ENCODE data around the gene CXCL5.
"Not testable (repeated sequence)": the region's sequence is repeated elsewhere in the genome, so short reads cannot be mapped to it uniquely, and the experiment has no call there.

Gene CXCL5

DNA sequence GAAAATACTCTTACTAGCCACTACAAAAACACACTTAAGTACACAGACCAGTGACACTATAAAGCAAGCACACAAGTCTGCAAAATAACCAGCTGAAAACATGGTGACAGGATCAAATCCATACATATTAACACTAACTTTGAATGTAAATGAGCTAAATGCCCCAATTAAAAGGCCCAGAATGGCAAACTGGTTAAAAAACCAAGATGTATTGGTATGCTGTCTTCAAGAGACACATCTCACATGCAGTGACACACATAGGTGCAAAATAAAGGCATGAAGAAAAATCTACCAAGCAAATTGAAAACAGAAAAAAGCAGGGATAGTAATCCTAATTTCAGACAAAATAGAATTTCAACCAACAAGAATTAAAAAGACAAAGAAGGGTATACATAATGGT, 27.5 kb downstream of the CXCL5 start:
- DNase-seq (ENCODE audit: low spot score) = no peak

DNA sequence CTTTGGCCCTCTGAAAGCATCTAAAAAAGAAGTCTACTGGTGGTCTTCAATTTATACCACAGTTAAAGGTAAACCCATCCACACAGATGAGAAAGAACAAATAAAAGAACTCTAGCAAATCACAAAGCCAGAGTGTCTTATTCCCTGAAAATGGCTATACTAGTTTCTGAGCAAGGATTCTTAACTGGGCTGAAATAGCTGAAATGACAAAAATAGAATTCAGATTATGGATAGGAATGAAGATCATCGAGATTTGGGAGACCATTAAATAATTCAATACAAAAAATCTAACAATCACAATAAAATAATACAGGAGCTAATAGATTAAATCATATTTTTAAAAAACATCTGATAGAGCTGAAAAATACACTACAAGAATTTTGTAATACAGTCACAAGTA, 28.5 kb downstream of the CXCL5 start:
- no peak for DNase-seq (ENCODE audit: low spot score)

DNA sequence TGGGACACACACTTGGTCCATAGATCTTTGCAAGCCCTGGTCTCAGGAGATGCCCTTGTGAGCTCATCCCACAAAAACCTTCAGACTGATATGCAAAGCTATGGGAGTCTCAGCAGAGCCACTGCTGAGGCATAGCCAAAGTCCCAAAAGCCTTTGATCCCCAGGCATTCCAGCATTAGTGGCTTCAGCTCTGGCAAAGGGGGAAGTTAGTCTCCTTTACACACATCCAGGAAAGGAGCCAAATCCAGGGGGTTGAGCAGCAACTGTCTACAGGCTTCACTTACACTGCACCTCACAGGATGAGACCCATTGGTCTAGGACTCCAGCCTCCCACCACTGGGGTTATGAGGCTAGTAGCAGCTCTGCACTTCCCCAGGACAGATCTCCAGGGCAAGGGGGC, 30.6 kb downstream of the CXCL5 start:
- DNase-seq (ENCODE audit: low spot score) = no peak

DNA sequence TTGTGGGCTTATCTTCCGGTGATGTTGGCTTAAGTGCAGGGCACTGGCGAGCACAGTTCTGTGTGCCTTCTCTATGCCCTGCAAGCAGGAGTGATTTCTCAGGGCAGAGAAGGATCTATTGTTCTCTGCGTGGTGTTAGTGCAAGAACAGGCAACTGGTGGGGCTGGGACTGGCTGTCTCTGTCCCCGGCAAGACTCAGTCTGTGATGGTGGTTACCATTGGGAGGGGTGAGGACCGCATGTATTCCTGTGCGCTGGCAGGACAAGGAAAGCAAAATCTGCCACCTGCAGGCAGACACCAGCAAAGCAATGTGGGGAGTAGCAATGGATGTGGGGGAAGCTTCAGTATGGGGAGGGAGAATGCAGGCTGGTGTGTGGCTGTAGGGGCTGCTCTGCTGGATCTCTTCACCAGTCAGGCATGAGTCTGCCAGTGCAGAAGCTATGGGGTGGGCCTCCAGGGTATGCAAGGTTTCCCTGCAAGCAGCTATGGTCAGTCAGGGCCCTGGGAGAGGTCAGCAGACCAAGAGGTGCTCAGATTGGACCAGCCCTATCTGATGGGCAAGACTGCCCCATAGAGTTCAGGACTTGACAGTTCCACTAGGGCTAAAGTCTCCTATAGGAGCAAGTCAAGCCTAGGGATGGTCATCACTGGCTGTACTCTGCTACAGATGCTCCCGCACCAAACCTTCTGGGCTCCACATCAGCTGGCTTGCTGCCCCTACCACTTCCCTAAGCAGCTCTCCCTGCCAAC, 33.4 kb downstream of the CXCL5 start:
- no peak for DNase-seq (ENCODE audit: low spot score)

DNA sequence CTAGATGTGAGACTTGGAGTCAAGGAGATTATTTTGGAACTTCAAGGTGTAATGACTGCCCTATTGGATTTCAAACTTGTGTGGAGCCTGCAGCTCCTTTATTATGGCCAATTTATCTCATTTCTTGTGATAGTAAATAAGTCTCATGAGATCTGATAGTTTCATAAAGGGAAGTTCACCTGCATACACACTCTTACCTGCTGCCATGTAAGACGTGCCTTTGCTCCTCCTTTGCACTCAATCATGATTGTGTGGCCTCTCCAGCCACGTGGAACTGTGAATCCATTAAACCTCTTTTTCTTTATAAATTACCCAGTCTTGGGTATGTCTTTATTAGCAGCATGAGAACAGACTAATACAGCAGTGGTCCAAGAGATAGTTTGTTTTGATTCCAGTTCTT, 35.8 kb downstream of the CXCL5 start:
- no peak for DNase-seq (ENCODE audit: low spot score)

DNA sequence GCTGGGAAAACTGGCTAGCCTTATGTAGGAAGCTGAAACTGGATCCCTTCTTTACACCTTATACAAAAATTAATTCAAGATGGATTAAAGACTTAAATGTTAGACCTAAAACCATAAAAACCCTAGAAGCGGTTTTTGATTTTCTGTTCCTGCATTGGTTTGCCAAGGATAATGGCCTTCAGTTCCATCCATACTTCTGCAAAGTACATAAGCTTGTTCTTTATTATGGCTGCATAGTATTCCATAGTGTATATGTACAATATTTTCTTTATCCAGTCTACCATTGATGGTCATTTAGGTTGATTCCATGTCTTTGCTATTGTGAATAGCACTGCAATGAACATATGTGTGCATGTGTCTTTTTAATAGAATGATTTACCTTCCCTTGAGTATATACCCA, 39.4 kb downstream of the CXCL5 start:
- DNase-seq (ENCODE audit: low spot score) = not testable (repeated sequence)

DNA sequence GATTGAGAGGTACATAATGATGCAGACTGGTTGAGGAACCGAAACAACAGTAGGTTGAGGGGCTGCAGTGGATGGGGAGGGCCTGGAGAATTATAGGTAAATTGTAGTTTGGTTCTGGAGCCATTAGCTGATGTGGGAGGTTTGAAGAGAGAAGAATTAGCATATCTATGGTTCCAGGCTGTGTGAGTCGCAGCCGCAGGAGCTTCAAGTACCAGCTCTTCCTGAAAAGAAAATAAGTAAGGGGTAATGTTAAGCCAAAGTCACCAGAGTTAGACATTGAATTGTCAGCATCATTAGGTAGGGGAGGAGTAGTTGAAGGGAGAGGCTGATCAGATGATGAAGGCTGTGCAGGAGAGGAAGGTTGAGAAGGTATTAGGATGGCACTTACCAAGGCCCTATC, 46.1 kb downstream of the CXCL5 start:
- no peak for DNase-seq (ENCODE audit: low spot score)

DNA sequence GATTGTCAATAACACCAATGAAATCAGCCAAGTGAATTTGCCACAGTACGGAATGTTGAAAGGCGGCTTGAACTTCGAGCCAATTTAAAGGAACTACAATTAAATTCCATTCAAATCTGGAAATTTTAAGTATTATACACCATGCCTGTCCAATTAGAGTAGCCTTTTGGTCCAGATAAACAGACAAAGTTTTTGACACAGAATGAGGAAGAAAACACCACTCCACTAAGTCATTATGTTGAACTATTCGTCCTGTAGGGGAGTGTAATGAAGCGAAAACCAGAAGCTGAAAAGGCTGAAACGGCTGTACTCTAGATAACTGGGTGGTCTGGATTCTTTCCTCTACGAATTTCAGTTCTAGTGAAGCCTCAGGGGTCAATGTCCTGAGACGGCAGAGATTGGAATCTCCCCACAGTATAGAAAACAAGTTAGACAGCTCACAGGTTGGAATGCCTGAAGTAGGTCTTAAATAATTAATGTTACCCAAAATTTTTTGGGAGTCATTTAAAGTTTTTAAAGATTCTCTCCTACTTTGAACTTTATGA, 48.0 kb downstream of the CXCL5 start:
- not testable (repeated sequence) for DNase-seq (ENCODE audit: low spot score)

DNA sequence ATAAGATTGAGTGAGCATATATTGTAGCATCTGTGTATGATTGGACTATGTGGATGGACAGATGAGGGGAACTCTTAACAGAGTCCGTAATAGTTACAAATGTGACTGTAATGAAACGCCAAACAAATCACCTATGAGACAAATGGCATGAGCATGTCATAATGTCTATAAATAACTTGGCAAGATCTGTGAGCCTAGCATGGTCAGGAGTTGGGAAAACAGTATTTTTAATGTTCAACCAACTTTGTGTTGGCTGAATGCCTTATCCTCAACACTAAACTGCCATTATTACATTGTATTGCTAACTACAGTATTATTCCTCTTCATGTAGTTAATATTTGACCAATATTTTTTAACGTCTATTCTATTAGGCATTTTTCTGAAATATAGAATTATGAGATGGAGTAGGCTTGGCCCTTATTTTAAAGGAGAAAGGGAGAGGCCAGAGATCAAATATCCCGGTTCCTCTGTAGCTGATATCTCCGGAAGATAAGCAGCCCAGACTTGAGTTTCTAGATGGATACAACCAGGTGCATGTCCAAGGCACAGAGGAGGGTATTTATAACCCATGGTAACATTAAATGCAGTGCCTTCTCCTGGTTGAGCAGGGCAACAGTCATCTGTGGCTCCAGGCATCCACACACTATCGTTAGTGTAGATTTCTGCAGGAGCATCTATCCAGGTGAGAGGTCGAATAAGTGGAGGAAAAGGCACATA, 49.3 kb downstream of the CXCL5 start:
- no peak for DNase-seq (ENCODE audit: low spot score)

DNA sequence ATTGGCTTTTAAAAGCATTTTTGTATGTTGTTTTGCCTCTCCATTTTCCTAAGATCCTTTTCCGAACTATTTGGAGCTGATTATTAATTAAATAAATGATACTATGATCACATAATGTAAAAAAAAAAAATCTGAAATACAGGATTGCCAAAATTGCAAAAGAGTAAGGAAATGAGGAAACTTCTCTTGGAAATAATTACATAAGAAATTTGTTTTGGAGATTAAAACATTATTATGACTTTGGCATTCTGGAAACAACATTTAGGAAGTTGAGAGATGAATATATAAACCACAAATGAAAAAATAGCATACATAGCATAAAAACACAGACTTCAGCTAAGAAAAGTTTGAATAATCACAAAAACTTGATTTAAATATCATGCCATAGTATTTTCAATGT, 50.2 kb downstream of the CXCL5 start:
- DNase-seq (ENCODE audit: low spot score) = no peak

DNA sequence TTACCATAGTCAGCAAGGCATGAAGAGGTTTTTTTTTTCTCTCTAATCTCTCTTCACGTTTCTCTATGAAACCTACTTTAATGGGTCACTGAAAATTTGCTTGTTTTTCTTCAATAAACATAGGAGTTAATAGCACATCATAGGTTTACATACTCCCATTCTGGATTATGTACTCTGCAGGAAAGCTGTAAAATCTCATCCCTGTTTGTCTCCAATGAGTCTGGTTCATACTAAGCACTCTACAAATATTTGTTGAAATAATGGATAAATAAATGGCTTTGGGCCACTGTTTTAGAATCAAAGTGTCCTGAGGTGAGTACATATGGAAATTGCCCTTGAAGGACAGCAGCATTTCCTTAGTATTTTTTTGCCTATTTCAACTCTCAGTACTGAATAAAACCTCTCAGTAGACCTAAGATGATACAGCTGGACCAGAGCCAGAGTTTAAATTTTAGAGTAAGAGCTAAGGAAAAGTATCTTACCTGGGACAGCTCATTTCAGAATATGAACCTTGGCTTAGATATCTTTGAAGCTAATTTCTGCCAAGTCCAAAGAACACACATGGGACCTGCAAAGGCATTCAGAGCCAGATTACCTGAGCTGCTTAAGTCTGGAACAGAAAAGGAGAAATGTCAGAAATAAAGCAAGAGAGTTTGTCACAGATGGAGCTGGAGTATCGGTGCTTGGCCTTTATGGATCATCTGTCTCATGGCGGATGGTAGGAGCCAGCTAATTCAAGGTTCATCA, 51.1 kb downstream of the CXCL5 start:
- no peak for DNase-seq (ENCODE audit: low spot score)

DNA sequence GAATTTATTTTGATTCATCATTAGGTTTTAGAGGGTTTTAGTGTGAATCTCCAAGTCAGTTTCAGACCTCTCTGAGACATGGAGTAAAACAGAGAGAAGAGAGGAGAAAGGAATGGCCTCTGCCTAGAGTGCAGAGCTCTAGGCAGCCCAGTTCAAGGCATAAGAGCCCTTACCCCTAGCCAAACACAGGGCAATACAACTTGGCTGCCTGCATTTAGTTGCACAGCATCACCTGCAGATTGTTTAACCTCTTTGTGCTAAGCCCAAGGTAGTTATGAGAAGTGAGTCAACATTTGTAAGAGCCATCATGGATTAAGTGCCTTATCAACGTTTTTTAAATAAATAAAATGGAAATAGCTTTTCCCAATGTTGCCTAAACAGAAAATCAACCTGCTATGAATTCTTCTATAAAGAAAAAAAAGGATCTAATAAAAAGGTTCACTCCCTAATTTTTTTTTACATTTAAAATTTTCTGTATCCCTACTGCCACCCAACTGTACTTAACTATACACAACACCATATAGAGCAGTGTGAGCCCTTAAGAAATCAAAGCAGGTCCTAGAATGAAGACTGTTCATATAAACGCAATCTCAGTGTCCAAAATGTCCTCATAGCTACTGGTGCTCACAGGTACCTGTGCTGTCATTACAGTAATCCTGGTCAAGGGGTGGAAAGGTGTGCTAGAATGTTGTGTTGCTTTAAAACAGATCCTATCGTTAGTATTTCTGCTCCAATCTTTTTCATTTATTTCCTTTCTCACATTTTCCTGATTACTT, 52.6 kb downstream of the CXCL5 start:
- no peak for DNase-seq (ENCODE audit: low spot score)
